MCF 10A (cell line): Measurements from ENCODE around the gene ATP6V1C2. TPM values are rescaled to one million over a fixed set of nuclear protein-coding genes. Genes with fewer than 3 reads are reported as not detected.

Experiments
- BruUV-seq: library from RNA; stranded (reverse); fragments of 400-500 nt; replicated peaks from 2 replicates; lab custom pipeline; 2021; lab: Mats Ljungman, UMichigan
- CTCF ChIA-PET: fragments of 300-600 bp; sonication (Branson Sonifier 250); formaldehyde crosslinking; extraction: SDS; loops from one replicate; lab custom pipeline; 2021; ENCODE audit warnings: antibody characterized with exemption, inconsistent platforms; lab: Yijun Ruan, JAX
- POLR2A ChIA-PET: fragments of 300-600, 350-650 bp; sonication (Branson Sonifier 250); formaldehyde crosslinking; extraction: SDS; loops from one replicate; lab custom pipeline; 2020; ENCODE audit warnings: antibody characterized with exemption, inconsistent platforms; lab: Yijun Ruan, JAX
- DNase-seq: peaks from one replicate; pipeline ENCODE4 v3.0.0-alpha.2; 2018; ENCODE audit not compliant: unreplicated experiment
- H3K27ac Mint-ChIP-seq: one replicate; pipeline ENCODE4 v1.8.0; 2022; ENCODE audit warnings: mild to moderate bottlenecking, low read depth, mixed read lengths; ENCODE audit not compliant: unreplicated experiment
- H3K27me3 Mint-ChIP-seq: one replicate; pipeline ENCODE4 v1.8.0; 2022; ENCODE audit warnings: mixed read lengths; ENCODE audit not compliant: insufficient read depth, unreplicated experiment
- H3K36me3 Mint-ChIP-seq: one replicate; pipeline ENCODE4 v1.8.0; 2022; ENCODE audit warnings: mild to moderate bottlenecking, moderate library complexity, mixed read lengths; ENCODE audit not compliant: insufficient read depth, unreplicated experiment
- H3K4me1 Mint-ChIP-seq: one replicate; pipeline ENCODE4 v1.8.0; 2022; ENCODE audit warnings: mixed read lengths; ENCODE audit not compliant: insufficient read depth, unreplicated experiment
- H3K4me3 Mint-ChIP-seq: one replicate; pipeline ENCODE4 v1.8.0; 2022; ENCODE audit warnings: mild to moderate bottlenecking, moderate library complexity, mixed read lengths; ENCODE audit not compliant: unreplicated experiment
- H3K9me3 Mint-ChIP-seq: one replicate; pipeline ENCODE4 v1.8.0; 2022; ENCODE audit warnings: mixed read lengths; ENCODE audit not compliant: unreplicated experiment
- intact Hi-C: fragments of 100-400 bp; cut with micrococcal nuclease; formaldehyde crosslinking; loops from 2 replicates; pipeline ENCODE4 v1.14.1; 2022
- total RNA-seq: library from RNA; stranded (reverse); gene quantifications from 2 replicates; pipeline ENCODE4 v1.2.3, GENCODE V29; 2022
- TF ChIP-seq, protein P1 (sequence below): fragments of 200-600 bp; IDR thresholded peaks from one replicate; pipeline ENCODE4 v1.8.0; 2022; ENCODE audit warnings: antibody characterized with exemption, mild to moderate bottlenecking; ENCODE audit not compliant: unreplicated experiment

Gene ATP6V1C2
- total RNA-seq, 1 experiment from 2014 or later = 0.19 TPM

DNA sequence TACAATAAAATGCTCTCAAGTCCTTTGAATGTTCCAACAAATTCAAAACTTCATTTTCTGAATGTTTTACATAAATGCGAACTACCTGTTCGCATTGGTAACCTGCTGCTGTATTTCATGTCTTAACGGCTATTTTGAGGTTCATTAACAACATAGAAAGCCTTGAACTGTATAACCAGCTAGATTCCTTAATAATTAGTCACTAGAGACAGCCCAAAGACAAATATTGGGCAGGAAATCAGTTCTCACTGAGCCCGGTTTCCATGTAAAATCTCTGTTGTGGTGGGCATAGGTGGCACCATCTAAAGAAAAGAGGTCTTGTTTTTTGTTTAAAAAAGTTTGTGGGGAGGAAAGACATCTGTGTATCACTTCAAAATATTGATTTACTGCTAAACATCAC, 62.0 kb downstream of the ATP6V1C2 start:
- intact Hi-C loops = no loop called here
- no peak for DNase-seq
- no peaks in the 10 kb centered on the region for H3K9me3 Mint-ChIP-seq
- H3K27ac Mint-ChIP-seq = no peak overlapping the region
- peaks cover 85% of the 10 kb centered on the region for H3K36me3 Mint-ChIP-seq
- TF ChIP-seq, protein P1, sequence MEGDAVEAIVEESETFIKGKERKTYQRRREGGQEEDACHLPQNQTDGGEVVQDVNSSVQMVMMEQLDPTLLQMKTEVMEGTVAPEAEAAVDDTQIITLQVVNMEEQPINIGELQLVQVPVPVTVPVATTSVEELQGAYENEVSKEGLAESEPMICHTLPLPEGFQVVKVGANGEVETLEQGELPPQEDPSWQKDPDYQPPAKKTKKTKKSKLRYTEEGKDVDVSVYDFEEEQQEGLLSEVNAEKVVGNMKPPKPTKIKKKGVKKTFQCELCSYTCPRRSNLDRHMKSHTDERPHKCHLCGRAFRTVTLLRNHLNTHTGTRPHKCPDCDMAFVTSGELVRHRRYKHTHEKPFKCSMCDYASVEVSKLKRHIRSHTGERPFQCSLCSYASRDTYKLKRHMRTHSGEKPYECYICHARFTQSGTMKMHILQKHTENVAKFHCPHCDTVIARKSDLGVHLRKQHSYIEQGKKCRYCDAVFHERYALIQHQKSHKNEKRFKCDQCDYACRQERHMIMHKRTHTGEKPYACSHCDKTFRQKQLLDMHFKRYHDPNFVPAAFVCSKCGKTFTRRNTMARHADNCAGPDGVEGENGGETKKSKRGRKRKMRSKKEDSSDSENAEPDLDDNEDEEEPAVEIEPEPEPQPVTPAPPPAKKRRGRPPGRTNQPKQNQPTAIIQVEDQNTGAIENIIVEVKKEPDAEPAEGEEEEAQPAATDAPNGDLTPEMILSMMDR = no peak
- no peaks in the 10 kb centered on the region for H3K4me1 Mint-ChIP-seq
- ChIA-PET POLR2A (interaction anchor here (0.6 kb wide), 1 partner anchor 173 kb away, joined by 3 read pairs; no protein-coding TSS in a partner anchor), CTCF (no interaction called here)
- H3K4me3 Mint-ChIP-seq = no peak overlapping the region
- TSS peak; percentile 85 for BruUV-seq
- H3K27me3 Mint-ChIP-seq = no peaks in the 10 kb centered on the region

DNA sequence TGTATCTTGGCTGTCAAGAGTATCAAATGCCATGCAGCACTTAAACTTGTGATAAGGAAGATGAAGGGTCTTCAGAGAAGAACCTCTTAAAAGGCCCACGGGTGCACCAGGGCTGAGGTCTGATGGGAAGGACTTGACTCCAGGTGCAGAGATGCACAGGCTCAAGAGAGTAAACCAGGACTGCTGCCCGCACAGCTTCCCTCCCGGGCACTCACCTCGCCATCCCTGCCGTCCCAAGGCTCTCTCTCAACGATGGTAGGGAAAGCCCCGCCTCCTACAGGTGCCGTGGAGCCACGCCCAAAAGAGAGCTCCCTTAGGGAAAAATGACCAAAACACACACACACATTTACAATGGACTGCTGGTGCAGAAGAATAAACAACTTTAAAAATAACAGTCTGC, 63.3 kb downstream of the ATP6V1C2 start:
- H3K4me3 Mint-ChIP-seq = no peak overlapping the region
- POLR2A ChIA-PET = interaction anchor here (0.6 kb wide), 1 partner anchor 67 kb away, joined by 4 read pairs; no protein-coding TSS in a partner anchor
- no peaks in the 10 kb centered on the region for H3K9me3 Mint-ChIP-seq
- H3K4me1 Mint-ChIP-seq = no peaks in the 10 kb centered on the region
- no TSS peak for BruUV-seq
- TF ChIP-seq, protein P1 = no peak
- CTCF ChIA-PET = interaction anchor here (0.6 to 1.1 kb wide), 4 partner anchors 13 to 374 kb away, joined by 3 to 4 read pairs (median 3); no protein-coding TSS in a partner anchor
- intact Hi-C loops = no loop called here
- H3K27me3 Mint-ChIP-seq = no peaks in the 10 kb centered on the region
- no peak for DNase-seq
- peaks cover 93% of the 10 kb centered on the region for H3K36me3 Mint-ChIP-seq
- no peak overlapping the region for H3K27ac Mint-ChIP-seq

DNA sequence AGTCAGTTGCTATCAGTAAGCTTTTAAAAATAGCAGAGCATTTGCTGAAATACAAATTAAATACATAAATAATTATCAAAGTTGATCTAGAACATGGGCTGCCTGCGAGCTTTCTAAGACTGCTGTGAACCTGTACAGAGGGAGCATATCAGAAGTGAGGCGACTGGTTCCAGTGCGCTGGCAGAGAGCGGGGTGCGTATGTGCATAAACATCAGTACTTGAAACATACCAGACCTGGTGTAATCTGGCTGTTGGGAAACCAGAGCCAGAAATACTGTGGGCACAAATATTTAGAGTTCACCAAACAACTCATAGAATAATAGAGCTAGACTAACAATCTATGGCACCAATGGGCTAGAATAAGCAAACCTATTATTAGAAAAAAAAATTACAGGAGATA, 63.8 kb downstream of the ATP6V1C2 start:
- Mint-ChIP-seq H3K27me3 (no peaks in the 10 kb centered on the region), H3K27ac (no peak overlapping the region), H3K36me3 (peaks cover 94% of the 10 kb centered on the region), H3K4me1 (no peaks in the 10 kb centered on the region), H3K4me3 (no peak overlapping the region), H3K9me3 (no peaks in the 10 kb centered on the region)
- CTCF ChIA-PET = interaction anchor here (0.6 to 1.0 kb wide), 3 partner anchors 13 to 373 kb away, joined by 3 read pairs; no protein-coding TSS in a partner anchor
- DNase-seq = no peak
- no TSS peak for BruUV-seq
- intact Hi-C loops = no loop called here
- POLR2A ChIA-PET = no interaction called here
- TF ChIP-seq, protein P1 = no peak

DNA sequence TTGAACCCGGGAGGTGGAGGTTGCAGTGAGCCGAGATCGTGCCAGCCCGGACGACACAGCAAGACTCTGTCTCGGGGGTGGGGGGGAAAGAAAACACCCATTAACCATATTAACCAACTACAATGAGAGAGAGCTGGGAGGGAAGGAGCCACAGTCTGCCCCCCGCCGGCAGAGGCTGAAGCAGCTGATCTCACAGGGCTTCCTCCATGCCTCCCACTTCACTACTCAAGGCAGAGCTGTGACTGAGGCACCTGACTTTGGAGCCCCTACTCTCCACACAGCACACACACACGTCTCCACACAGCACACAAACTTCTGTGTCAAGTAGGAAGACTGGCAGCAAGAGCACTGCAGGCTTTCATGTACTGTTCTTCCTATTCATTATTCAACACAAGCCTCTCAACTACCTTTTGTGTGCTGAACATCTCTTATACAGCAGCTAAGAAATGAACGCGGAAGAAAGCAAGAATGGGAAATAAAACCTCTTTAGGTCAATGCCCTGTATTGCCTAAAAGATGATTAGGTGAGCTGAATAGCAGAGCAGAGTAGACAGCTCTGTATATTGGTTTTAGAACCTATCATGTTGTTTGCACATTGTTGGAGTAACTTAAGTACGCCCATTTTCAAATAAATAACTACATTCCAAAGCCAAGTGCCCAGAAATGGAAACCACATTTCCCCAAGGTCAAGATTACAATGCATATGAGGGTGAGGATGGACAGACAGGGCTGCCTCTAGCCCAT, 65.0 kb downstream of the ATP6V1C2 start:
- intact Hi-C loops = no loop called here
- no peaks in the 10 kb centered on the region for H3K4me1 Mint-ChIP-seq
- peaks cover 92% of the 10 kb centered on the region for H3K36me3 Mint-ChIP-seq
- CTCF ChIA-PET = interaction anchor here (0.6 kb wide), 1 partner anchor 359 kb away, joined by 3 read pairs; no protein-coding TSS in a partner anchor
- BruUV-seq = no TSS peak
- no peaks in the 10 kb centered on the region for H3K27me3 Mint-ChIP-seq
- TF ChIP-seq, protein P1 = no peak
- no peak for DNase-seq
- H3K9me3 Mint-ChIP-seq = no peaks in the 10 kb centered on the region
- no peak overlapping the region for H3K27ac Mint-ChIP-seq
- H3K4me3 Mint-ChIP-seq = no peak overlapping the region
- POLR2A ChIA-PET = no interaction called here
